ENCODE data around the gene PCSK5. TPM values are rescaled to one million over a fixed set of nuclear protein-coding genes. Genes with fewer than 3 reads are reported as not detected.

Gene PCSK5
- total RNA-seq, 1 experiment from 2014 or later: 6.9 TPM

GRCh38 chr9:76245518-76245917 is 355.0 kb downstream of the PCSK5 start:
- H3K9ac ChIP-seq (ENCODE audit: low read length): no peak overlapping the region
- H3K4me2 ChIP-seq (ENCODE audit: low read length): no peak overlapping the region
- peaks cover 3% of the 10 kb centered on the region; the same call in 1 of the 2 replicates for H3K27me3 ChIP-seq (ENCODE audit: insufficient read depth, low read length)
- ChIA-PET CTCF (no interaction called here), POLR2A (no interaction called here), RAD21 (ENCODE audit: low non-redundant PET in 1 of 2, low total read pairs in 2 of 2, uncharacterized antibody in 2 of 2, unreplicated experiment in 2 of 2) (no interaction called here)
- H3K36me3 ChIP-seq (ENCODE audit: control insufficient read depth in 1 of 2, insufficient read depth in 2 of 2, low read length in 2 of 2): no peaks in the 10 kb centered on the region
- no peak for TF ChIP-seq ELF1 (IDR thresholded peaks at IDR 0.05; ENCODE audit: borderline replicate concordance, low read depth)
- TF ChIP-seq ATF3 (IDR thresholded peaks at IDR 0.05): no peak
- TF ChIP-seq JUND (IDR thresholded peaks at IDR 0.05): no peak
- TF ChIP-seq CEBPB (IDR thresholded peaks at IDR 0.05; ENCODE audit: low read depth): no peak
- TF ChIP-seq FOSL1 (IDR thresholded peaks at IDR 0.05; ENCODE audit: low read depth): no peak
- TF ChIP-seq POLR2AphosphoS5 (IDR thresholded peaks at IDR 0.05; ENCODE audit: low read depth, low read length): no peak
- no peak for TF ChIP-seq EZH2phosphoT487 (IDR thresholded peaks at IDR 0.05; ENCODE audit: borderline replicate concordance)
- TF ChIP-seq ZBTB33 (IDR thresholded peaks at IDR 0.05; ENCODE audit: extremely low read depth, insufficient replicate concordance, low read length): no peak
- TF ChIP-seq ZNF274 (IDR thresholded peaks at IDR 0.05; ENCODE audit: low read depth, low read length): no peak
- no peak for TF ChIP-seq CBX3 (IDR thresholded peaks at IDR 0.05; ENCODE audit: low read depth)
- no peak for TF ChIP-seq TCF7L2 (IDR thresholded peaks at IDR 0.05; ENCODE audit: borderline replicate concordance, extremely low read depth, insufficient read depth, insufficient read length)
- no peak for TF ChIP-seq SP1 (IDR thresholded peaks at IDR 0.05; ENCODE audit: low read depth)
- TF ChIP-seq CTCF (IDR thresholded peaks at IDR 0.05 in 2 of 3, conservative IDR thresholded peaks at IDR 0.05 in 1 of 3; ENCODE audit: borderline replicate concordance in 1 of 3, insufficient read depth in 1 of 3, low read depth in 2 of 3, low read length in 2 of 3): no peak
- no peak for TF ChIP-seq YY1 (IDR thresholded peaks at IDR 0.05; ENCODE audit: extremely low read depth, insufficient replicate concordance, low read depth, low read length)
- TF ChIP-seq RAD21 (IDR thresholded peaks at IDR 0.05; ENCODE audit: low read depth): no peak
- TF ChIP-seq SIN3A (IDR thresholded peaks at IDR 0.05; ENCODE audit: low read depth): no peak
- no peak for TF ChIP-seq EGR1 (IDR thresholded peaks at IDR 0.05; ENCODE audit: low read depth)
- TF ChIP-seq POLR2A (IDR thresholded peaks at IDR 0.05; ENCODE audit: borderline replicate concordance, extremely low read depth, insufficient read depth, insufficient read length): no peak
- no peak for TF ChIP-seq REST (IDR thresholded peaks at IDR 0.05; ENCODE audit: low read depth)
- TF ChIP-seq SRF (IDR thresholded peaks at IDR 0.05; ENCODE audit: low read depth): no peak
- no peaks in the 10 kb centered on the region for H3K79me2 ChIP-seq (ENCODE audit: insufficient read depth, low read length)
- DNase-seq (ENCODE audit: low read depth, low spot score) (no peak), ATAC-seq (no peak)
- H3K9me2 ChIP-seq (ENCODE audit: insufficient read depth): no peaks in the 10 kb centered on the region
- no peaks in the 10 kb centered on the region for H3K9me3 ChIP-seq (ENCODE audit: control insufficient read depth in 1 of 2, insufficient read depth in 1 of 2, low read depth in 1 of 2, low read length in 2 of 2)
- H3K4me3 ChIP-seq (replicated peaks in 1 of 2; ENCODE audit: low read depth in 1 of 2, low read length in 2 of 2): no peak overlapping the region
- no peaks in the 10 kb centered on the region for H4K20me1 ChIP-seq (ENCODE audit: insufficient read depth)
- no peak overlapping the region for H2AFZ ChIP-seq (ENCODE audit: low read depth, low read length, poor library complexity, severe bottlenecking)
- BruUV-seq (replicated peaks): no TSS peak
- no peak overlapping the region for H3K27ac ChIP-seq (ENCODE audit: low read depth, low read length)
- intact Hi-C loops (cut with micrococcal nuclease): no loop called here
- no peaks in the 10 kb centered on the region for H3K4me1 ChIP-seq (ENCODE audit: control insufficient read depth in 1 of 2, insufficient read depth in 2 of 2, low read length in 2 of 2)
